ENCODE data around the gene CTSE. TPM values are rescaled to one million over a fixed set of nuclear protein-coding genes. Genes with fewer than 3 reads are reported as not detected.
"Not testable (repeated sequence)": the region's sequence is repeated elsewhere in the genome, so short reads cannot be mapped to it uniquely, and the experiment has no call there.

The CTSE gene
- polyA plus RNA-seq, 1 donor (not counting 4 experiments of a cell fraction or from before 2014, with no cell fraction given) = 0.33 TPM

DNA sequence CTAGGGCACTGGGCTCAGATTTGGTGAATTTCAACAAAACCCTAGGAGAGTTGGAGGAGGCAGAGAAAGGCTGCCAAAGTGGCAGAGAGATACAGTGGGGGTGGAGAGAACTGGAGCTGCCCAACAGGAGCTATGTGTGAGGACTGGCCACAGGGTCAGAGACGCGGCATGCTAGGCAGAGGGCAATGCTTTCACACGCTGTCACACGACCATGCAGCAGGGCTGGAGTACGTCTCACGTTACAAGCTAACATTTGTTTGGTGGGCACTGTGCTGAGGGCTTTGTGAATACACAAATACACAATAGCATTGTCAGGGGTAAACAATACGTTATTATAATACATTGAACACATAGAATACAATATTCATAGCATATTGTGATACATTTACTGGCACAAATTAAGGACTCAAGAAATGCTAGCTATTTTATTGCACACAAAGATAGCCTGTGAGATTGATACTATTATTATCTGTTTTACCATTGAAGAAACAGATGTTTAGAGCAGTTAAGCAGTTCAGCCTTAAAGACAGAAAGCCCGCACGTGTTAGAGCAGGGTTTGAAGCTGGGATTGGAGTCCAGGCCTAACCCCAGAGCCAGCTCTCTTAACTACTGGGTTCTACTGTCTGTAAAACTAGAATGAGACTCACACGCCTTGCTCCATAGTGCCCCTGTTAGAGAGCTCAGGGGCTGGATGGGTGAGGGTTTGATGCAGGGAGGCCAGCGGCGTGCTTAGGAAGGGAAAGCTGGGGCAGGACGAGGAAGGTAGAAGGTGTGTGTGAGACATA is 25.0 kb downstream of the CTSE start:
- H3K79me2 ChIP-seq (ENCODE audit: control insufficient read depth, insufficient read depth, low read length) = peaks cover 18% of the 10 kb centered on the region

DNA sequence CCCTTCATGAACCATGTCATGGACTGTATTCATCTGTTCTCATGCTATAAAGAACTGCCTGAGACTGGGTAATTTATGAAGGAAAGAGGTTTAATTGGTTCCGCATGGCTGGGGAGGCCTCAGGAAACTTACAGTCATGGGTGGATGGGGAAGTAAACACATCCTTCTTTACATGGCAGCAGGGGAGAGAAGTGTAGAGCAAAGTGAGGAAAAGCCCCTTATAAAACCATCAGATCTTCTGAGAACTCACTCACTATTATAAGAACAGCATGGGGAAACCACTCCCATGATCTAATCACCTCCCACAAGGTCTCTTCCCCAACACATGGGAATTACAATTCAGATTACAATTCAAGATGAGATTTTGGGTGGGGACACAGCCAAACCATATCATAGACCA is 27.1 kb downstream of the CTSE start:
- H3K27me3 ChIP-seq (ENCODE audit: control insufficient read depth, extremely low read depth, insufficient read depth, low read length); FAIRE-seq; H3K4me2 ChIP-seq (ENCODE audit: control insufficient read depth, extremely low read depth, insufficient read depth, low read depth, low read length); H3K4me3 ChIP-seq (ENCODE audit: control insufficient read depth in 2 of 3, extremely low read depth in 1 of 3, insufficient read depth in 2 of 3, low read depth in 1 of 3, low read length in 3 of 3); H3K9ac ChIP-seq (ENCODE audit: control insufficient read depth, extremely low read depth, insufficient read depth, low read length); DNase-seq (ENCODE audit: low read depth, low spot score); H3K9me3 ChIP-seq (ENCODE audit: control insufficient read depth, low read depth, low read length); H4K20me1 ChIP-seq (ENCODE audit: control insufficient read depth, extremely low read depth, insufficient read depth, low read length); H3K27ac ChIP-seq (ENCODE audit: control insufficient read depth, insufficient read depth, low read length); dilution Hi-C loops (cut with MboI; ENCODE audit: extremely low pct_ligation_motif_present, low sequenced_read_pairs); H2AFZ ChIP-seq (ENCODE audit: control insufficient read depth, low read length); H3K9me1 ChIP-seq (ENCODE audit: control insufficient read depth, extremely low read depth, insufficient read depth, low read length): not testable (repeated sequence)
- H3K36me3 ChIP-seq (ENCODE audit: control insufficient read depth in 2 of 2, extremely low read depth in 1 of 2, insufficient read depth in 2 of 2, low read length in 2 of 2) = peaks cover 22 to 23% of the 10 kb centered on the region in 2 experiments
- H3K79me2 ChIP-seq (ENCODE audit: control insufficient read depth, insufficient read depth, low read length) = peaks cover 18% of the 10 kb centered on the region
- peaks cover 12% of the 10 kb centered on the region for H3K4me1 ChIP-seq (ENCODE audit: control insufficient read depth, extremely low read depth, insufficient read depth, low read length)

More for the DNA sequence above, 25.0 kb downstream of the CTSE start:
- Histone ChIP-seq H3K4me2 (ENCODE audit: control insufficient read depth, extremely low read depth, insufficient read depth, low read depth, low read length) (no peak overlapping the region), H2AFZ (ENCODE audit: control insufficient read depth, low read length) (no peak overlapping the region), H3K9me1 (ENCODE audit: control insufficient read depth, extremely low read depth, insufficient read depth, low read length) (no peaks in the 10 kb centered on the region), H3K9ac (ENCODE audit: control insufficient read depth, extremely low read depth, insufficient read depth, low read length) (no peak overlapping the region), H4K20me1 (ENCODE audit: control insufficient read depth, extremely low read depth, insufficient read depth, low read length) (no peaks in the 10 kb centered on the region), H3K4me1 (ENCODE audit: control insufficient read depth, extremely low read depth, insufficient read depth, low read length) (peaks cover 32% of the 10 kb centered on the region), H3K9me3 (ENCODE audit: control insufficient read depth, low read depth, low read length) (no peaks in the 10 kb centered on the region), H3K36me3 (ENCODE audit: control insufficient read depth in 2 of 2, extremely low read depth in 1 of 2, insufficient read depth in 2 of 2, low read length in 2 of 2) (peaks cover 4 to 6% of the 10 kb centered on the region in 2 experiments), H3K27me3 (ENCODE audit: control insufficient read depth, extremely low read depth, insufficient read depth, low read length) (no peaks in the 10 kb centered on the region), H3K27ac (ENCODE audit: control insufficient read depth, insufficient read depth, low read length) (no peak overlapping the region), H3K4me3 (ENCODE audit: control insufficient read depth in 2 of 3, extremely low read depth in 1 of 3, insufficient read depth in 2 of 3, low read depth in 1 of 3, low read length in 3 of 3) (no peak overlapping the region)
- no peak for TF ChIP-seq EZH2 (IDR thresholded peaks at IDR 0.05; ENCODE audit: low read length)
- TF ChIP-seq, protein P1, sequence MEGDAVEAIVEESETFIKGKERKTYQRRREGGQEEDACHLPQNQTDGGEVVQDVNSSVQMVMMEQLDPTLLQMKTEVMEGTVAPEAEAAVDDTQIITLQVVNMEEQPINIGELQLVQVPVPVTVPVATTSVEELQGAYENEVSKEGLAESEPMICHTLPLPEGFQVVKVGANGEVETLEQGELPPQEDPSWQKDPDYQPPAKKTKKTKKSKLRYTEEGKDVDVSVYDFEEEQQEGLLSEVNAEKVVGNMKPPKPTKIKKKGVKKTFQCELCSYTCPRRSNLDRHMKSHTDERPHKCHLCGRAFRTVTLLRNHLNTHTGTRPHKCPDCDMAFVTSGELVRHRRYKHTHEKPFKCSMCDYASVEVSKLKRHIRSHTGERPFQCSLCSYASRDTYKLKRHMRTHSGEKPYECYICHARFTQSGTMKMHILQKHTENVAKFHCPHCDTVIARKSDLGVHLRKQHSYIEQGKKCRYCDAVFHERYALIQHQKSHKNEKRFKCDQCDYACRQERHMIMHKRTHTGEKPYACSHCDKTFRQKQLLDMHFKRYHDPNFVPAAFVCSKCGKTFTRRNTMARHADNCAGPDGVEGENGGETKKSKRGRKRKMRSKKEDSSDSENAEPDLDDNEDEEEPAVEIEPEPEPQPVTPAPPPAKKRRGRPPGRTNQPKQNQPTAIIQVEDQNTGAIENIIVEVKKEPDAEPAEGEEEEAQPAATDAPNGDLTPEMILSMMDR (optimal IDR thresholded peaks at IDR 0.05 in 1 of 3, IDR thresholded peaks at IDR 0.05 in 1 of 3, conservative IDR thresholded peaks at IDR 0.05 in 1 of 3; ENCODE audit: extremely low read depth in 1 of 3, insufficient read depth in 2 of 3, low read length in 3 of 3) = no peak
- dilution Hi-C loops (cut with MboI; ENCODE audit: extremely low pct_ligation_motif_present, low sequenced_read_pairs) = no loop called here
- DNase-seq (ENCODE audit: low read depth, low spot score) = no peak
- FAIRE-seq = no peak
